Activated CD8-positive, alpha-beta memory T cell treated with anti-CD3 and anti-CD28 coated beads for 24 hours (primary cell): Measurements from ENCODE around the gene ISL2.
"Not testable (repeated sequence)": the region's sequence is repeated elsewhere in the genome, so short reads cannot be mapped to it uniquely, and the experiment has no call there.

Source experiments
- DNase-seq: peaks from one replicate; pipeline ENCODE4 v3.0.0-alpha.2; 2020

Gene ISL2

DNA sequence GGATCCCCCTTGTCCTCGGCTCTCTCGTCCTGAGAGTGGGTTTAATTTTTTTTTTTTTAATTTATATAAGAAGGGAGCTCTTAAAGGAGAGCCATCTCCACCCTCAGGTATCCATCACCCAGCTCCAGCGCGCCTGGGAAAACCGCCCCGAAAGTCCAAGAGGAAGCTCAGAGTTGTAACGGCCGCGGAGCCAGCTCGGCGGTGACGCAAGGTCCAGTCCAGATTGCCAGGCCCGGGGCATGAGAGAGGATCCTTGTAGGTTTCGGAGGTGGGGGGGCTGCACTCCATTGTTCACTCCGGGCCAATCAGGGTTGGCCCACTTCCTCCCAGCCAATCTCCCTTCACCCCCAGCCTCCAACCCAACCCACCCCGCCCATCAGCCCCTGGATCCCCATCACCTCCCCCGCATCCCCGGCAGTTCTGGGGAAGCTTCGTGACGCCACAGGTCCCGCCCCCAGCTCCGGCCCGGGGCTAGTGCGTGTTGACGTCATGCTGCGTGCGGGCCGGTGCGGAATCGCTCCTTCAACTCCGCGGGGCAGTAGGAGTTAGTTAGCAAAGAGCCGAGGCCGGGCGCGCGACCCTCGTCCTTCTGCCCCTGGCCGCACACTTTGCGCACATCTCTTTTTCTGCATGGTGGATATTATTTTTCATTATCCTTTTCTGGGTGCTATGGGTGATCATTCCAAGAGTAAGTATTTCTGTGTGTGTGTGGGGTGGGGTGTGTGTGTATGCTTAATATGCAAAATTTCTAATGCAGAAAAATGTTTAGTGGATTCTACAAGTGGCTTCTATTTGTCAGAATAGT, at the start of gene ISL2:
ISL2 (plus strand) TSS at position 520 of the 805 bp plus-strand sequence; CDS start at position 631, 111 bp downstream.
- DNase-seq = peak; percentile 78

DNA sequence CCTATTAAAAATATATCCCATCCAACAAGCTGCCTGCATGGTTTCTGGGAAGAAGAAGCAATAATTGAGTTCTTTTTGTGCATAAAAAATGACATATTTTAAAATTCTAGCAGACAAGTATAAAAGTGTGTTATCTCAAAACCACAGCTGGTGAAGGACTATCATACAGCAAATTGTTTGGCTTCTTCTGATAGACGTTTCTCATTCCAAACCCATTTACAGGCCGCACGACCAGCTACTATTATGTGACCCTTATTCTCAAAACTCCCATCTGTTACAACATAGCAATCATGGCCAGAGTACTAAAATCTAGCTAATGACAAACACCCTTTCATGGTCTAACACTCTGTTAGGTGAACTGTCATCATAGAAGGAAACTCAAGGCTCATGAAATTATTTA, 47.0 kb upstream of the ISL2 start:
- no peak for DNase-seq

DNA sequence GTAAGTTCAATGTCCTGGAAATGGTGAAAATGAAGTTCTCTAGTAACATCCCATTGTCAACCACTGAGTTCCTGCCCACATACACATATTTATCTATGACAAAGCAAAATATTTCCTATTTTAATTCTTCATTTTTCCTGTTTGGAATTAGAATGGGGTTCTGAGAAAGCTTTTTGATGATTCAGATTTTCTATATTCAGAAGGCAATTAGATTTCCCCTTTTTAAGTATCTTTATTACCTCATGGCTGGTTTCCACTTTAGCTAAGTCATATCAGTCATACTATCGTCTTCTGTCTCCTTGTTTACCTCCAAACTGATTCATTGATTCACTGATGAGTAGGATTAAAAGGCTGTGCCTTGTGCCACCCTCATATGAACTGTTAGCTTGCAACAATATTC, 43.2 kb upstream of the ISL2 start:
- no peak for DNase-seq

DNA sequence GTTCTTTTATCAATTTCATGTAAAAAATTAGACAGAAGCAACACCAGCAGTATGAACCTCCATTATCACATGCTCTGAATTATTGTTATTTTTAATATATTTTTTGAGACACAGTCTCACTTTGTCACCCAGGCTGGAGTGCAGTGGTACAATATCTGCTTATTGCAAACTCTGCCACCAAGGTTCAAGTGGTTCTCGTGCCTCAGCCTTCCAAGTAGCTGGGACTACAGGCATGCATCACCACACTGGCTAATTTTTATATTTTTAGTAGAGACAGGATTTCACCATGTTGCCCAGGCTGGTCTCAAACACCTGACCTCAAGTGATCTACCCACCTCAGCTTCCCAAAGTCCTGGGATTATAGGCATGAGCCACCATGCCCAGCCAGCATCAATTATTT, 42.1 kb upstream of the ISL2 start:
- DNase-seq = not testable (repeated sequence)

DNA sequence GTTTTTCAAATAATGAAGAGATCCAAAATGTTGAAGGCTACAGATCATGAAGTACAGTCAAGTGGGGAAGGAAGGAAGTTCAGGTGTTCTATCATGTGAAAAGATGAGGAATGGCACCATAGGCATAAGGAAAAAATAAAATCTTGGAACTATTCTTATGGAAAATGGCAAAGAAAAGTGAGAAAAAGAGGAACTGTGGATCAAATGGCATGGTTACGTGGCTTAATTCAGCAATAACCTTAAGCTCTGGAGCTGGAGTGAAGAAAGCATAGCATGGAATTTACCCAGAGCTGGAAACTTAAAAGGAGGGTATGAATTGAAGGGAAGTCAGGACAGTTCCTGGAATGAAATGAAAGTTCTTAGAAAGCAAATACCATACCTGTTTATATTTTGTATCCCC, 39.7 kb upstream of the ISL2 start:
- DNase-seq = no peak

- DNase-seq = not testable (repeated sequence)
These were observed 38.6 kb upstream of the ISL2 start for GRCh38 chr15:76297951-76298350.

DNA sequence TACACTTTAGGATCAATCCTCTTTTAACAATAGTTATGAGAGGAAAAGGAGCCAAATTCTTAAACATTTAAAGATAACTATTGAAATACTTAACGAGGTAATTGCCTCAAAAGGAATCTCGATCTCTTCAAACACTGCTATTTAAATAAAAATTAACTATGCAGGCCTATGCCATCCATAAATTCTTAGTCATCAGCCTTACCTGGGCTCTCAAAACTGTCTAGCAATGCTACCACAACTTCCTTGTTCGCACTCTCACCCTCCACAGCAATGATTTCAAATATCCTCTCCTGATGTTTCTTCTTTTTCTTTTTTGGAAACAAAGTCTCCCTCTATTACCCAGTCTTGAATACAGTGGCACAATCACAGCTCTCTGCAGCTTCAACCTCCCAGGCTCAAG, 37.6 kb upstream of the ISL2 start:
- no peak for DNase-seq

DNA sequence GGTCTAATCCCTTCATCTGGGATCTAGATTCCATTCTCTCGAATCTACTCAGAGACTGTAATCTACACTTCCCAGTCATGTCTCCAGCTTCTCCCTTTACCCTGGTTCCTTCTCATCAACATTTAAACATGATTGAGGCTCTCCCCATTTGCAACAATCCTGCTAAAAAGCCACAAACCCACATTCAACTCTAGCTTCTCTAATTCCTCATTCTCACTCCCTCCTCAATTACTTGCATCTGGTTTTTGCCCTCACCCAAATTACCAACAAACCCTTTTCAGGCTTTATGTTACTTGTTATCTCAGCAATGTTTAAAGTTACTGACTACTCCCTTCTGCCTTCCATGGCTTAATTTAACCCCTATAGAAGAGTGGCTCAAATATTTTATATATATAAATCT, 36.8 kb upstream of the ISL2 start:
- no peak for DNase-seq

- no peak for DNase-seq
These were observed 32.7 kb upstream of the ISL2 start for GRCh38 chr15:76303909-76304308.

DNA sequence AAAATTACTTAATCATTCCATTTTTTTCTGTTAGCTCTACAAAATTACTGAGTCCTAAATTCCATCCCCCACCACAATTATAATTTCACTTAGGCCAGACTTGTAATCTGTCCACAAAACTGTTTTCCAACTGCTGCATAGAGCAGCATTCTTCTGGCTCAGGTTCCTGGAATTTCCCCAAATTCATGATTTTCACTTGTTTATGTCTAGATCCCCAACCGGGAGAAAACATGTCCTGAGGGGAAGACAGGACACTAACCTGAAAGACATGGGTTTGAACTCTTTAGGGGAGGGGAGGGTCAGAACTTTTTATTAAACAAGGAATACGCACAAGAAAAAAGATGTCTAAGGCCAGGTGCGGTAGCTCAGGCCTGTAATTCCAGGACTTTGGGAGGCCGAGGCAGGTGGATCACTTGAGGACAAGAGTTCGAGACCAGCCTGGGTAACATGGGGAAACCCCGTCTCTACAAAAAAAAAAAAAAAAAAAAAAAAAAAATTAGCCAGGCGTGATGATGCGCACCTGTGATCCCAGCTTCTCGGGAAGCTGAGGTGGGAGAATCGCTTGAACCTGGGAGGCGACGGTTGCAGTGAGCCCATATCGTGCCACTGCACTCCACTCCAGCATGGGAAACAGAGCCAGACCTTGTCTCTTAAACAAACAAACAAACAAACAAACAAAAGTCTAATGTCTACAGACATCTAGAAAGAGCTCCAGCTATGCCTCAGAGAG, 26.8 kb upstream of the ISL2 start:
- DNase-seq = no peak

- DNase-seq = no peak
These were observed 26.0 kb upstream of the ISL2 start for GRCh38 chr15:76310475-76311099.

- DNase-seq = peak; percentile 96
These were observed 25.2 kb upstream of the ISL2 start, which contains the start of gene ETFA for GRCh38 chr15:76311100-76311953. TSS of gene ETFA (minus strand) at chr15:76311469. CDS start at chr15:76311388, 81 bp downstream.

- DNase-seq = no peak
These were observed 23.9 kb upstream of the ISL2 start for GRCh38 chr15:76312540-76313174.

- not testable (repeated sequence) for DNase-seq
These were observed 23.4 kb upstream of the ISL2 start for GRCh38 chr15:76313175-76313567.

GRCh38 chr15:76313731-76314130, 22.8 kb upstream of the ISL2 start:
- DNase-seq = no peak

DNA sequence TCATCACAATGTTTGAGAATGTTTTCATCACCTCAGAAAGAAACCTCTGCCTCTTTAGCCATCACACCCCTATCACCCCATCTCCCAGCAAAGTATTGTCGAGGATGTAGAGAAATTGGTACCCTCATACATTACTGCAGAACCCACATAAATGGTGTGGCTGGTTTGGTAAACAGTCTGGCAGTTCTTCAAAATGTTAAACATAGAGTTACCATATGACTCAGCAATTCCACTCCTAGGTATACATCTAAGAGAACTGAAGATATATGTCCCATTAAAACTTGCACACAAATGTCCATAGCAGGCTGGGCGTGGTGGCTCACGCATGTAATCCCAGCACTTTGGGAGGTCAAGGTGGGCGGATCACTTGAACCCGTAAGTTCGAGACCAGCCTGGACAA, 16.6 kb upstream of the ISL2 start:
- no peak for DNase-seq

DNA sequence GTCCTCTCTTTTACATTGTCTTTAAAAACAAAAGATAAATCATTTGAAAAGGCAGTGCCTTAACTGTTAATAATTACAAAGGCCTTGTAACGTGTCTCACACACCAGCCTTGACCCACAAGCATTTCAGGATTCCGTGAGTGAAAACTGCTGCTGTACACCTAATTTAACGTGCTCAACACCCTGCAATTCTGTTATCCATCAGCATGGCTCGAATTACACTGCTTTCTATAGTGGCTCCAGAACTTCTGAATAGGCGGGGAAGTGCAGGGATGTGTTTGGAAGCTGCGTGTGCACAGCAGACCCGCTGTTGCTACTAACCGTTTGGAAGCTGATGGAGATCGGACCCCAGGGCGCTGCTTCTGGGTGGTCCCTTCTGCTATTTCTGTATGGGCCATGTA, 15.4 kb upstream of the ISL2 start:
- DNase-seq = no peak

DNA sequence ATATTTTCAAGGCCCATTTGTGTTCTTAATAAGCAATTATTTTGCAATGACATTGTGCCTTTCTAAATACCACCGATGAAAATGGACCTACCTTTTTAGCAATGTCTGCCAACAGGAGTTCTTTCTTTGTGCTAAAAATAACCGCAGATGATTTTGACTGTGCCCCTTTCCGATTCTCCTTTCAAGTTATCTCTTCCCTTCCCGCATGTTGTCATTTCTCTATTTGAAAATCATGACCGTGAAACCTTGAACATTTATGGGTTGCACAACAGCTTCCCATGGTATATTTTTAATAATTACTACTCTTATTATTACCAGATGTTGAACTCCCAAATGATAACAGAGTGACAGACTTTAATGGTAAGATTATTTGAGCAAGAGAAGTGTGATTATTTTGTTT, 15.0 kb upstream of the ISL2 start:
- no peak for DNase-seq

- DNase-seq = no peak
These were observed 12.5 kb upstream of the ISL2 start for GRCh38 chr15:76324066-76324465.

- no peak for DNase-seq
These were observed 10.9 kb upstream of the ISL2 start for GRCh38 chr15:76325704-76326103.

- no peak for DNase-seq
These were observed 9.1 kb upstream of the ISL2 start for GRCh38 chr15:76327191-76328105.
